Measurements from ENCODE around the gene MDFI. TPM values are rescaled to one million over a fixed set of nuclear protein-coding genes. Genes with fewer than 3 reads are reported as not detected.

MDFI gene
- total RNA-seq, 2 experiments from 2014 or later: not detected

DNA sequence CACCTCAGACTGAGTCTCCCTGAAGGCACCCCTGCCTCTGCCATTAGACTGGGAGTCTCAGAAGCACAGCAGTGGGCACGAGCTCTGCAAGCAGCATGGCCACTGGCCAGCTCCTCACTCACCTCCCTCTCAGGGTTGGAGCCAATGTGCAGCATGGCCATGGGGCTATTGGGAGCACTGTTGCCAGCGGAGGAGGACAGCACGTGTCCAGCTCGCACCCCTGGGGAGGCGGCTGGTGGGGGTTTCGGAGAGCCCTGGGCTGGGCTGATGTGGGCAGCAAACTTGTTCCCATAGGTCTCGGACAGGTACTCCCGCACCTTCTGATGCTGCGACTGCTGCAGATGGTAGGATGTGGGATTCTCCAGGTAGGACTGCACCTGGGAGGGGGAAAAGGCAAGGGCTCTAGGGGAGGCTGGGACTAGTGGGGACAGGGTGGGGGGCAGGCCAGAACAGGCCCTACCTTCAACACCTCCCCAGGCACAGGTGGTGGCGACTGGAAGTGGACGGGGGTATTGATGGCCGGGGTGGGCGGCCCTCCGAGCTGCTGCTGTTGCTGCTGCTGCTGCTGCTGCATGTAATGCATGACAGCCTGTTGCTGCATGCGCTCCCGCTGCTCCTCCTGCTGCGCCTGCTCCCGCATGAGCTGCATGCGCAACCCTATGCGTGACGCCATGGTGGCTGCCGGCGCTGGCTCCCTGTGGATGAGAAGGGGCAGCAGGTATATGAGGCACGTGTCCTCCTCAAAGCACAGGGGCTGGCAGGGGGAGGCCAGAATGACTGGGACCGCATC, 52.5 kb downstream of the MDFI start:
- ChIA-PET CTCF (interaction anchor here (0.9 to 5.3 kb wide), 3 partner anchors 7 to 15 kb away, joined by 3 to 29 read pairs (median 4); no protein-coding TSS in a partner anchor), POLR2A (no interaction called here)
- H3K27ac Mint-ChIP-seq: no peak overlapping the region
- no peaks in the 10 kb centered on the region for H3K27me3 Mint-ChIP-seq
- no peaks in the 10 kb centered on the region for H3K9me3 Mint-ChIP-seq
- intact Hi-C loops (cut with micrococcal nuclease): no loop called here
- no peak overlapping the region for H3K4me3 Mint-ChIP-seq
- peaks cover 2% of the 10 kb centered on the region for H3K4me1 Mint-ChIP-seq (ENCODE audit: low read depth)
- DNase-seq: no peak
- H3K36me3 Mint-ChIP-seq: peaks cover 2% of the 10 kb centered on the region

DNA sequence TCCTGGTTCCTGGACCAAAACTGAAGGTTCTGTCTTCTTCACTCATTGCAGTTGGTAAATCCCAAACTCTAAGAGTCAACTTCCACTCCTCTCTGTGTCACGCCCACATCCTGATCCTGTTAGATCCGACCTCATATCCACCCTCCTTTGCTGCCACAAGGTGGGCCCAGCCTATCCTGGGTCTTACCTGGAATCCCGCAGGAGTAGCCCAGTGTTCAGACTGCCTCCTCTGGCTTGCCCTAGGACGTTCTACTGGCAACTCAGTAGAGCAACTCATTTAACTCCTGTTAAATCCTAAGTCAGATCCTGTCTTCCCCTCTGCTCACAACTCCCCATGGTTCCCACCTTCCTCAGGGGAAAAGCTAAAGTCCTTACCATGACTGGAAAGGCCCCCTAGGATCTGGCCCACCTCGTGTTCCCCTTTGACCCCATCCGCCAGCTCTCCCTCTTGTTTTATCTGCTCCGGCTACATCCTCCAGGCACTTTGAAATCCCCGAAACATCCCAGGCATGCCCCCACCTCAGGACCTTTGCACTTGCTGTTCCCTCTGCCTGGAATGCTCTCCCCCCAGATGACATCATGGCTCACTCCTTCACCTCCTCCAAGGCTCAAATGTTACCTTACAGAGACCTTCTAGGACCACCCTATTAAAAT, 53.3 kb downstream of the MDFI start:
- Mint-ChIP-seq H3K4me1 (ENCODE audit: low read depth) (peaks cover 2% of the 10 kb centered on the region), H3K36me3 (peaks cover 2% of the 10 kb centered on the region), H3K27ac (no peak overlapping the region), H3K27me3 (no peaks in the 10 kb centered on the region), H3K4me3 (no peak overlapping the region), H3K9me3 (no peaks in the 10 kb centered on the region)
- intact Hi-C loops (cut with micrococcal nuclease): no loop called here
- no peak for DNase-seq
- POLR2A ChIA-PET: no interaction called here
- CTCF ChIA-PET: interaction anchor here (5.3 kb wide), 1 partner anchor 7 kb away, joined by 29 read pairs; no protein-coding TSS in a partner anchor

DNA sequence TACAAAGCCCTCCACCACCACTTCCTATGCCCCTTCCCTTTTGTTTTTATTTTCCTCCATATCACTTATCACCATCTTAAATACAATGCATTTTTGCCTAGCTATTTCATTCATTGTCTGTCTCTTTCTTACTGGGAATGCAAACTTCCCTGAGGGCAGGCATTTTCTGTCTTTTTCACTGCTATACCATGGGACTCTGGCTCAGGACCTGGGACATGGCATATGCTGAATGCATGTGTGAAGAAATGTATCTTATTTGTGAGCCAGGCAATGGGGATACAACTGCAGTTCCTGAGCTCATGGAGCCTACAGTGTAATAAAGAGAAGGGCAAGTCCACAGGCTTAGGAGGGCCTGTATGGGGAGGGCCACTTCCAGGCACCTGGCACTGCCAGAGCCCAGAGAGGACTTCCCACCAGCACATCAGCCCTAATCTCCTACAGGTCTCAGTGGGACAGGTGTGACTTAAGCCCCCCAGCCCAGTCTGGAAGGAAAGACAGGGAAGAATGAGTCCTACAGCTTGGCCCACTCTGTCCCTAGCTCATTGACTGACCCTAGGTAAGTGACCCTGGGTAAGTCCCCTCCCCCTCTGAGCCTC, 53.9 kb downstream of the MDFI start:
- no peak overlapping the region for H3K27ac Mint-ChIP-seq
- no peaks in the 10 kb centered on the region for H3K9me3 Mint-ChIP-seq
- no peak overlapping the region for H3K4me3 Mint-ChIP-seq
- ChIA-PET CTCF (interaction anchor here (1.4 to 5.3 kb wide), 2 partner anchors 8 to 11 kb away, joined by 3 to 29 read pairs; no protein-coding TSS in a partner anchor), POLR2A (no interaction called here)
- peaks cover 2% of the 10 kb centered on the region for H3K4me1 Mint-ChIP-seq (ENCODE audit: low read depth)
- intact Hi-C loops (cut with micrococcal nuclease): no loop called here
- H3K27me3 Mint-ChIP-seq: no peaks in the 10 kb centered on the region
- no peak for DNase-seq
- peaks cover 2% of the 10 kb centered on the region for H3K36me3 Mint-ChIP-seq

DNA sequence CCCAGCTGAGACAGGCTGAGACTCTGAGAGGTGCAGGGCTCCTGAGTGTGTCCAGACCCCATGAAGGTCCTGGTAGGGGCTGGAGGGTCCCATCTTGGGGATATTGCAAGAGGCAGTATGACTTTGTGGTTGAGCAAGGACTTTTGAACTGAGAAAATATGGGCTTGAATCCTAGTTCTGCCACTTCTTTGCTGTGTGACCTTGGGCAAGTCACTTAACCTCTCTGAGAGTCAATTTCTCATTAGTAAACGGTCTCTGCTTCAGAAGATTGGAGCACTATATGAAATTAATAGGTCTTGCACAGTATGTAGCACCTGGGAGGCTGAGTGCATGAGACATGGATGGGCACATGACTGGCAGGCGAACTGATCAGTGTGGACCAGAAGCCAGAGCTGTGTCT, 54.5 kb downstream of the MDFI start:
- no peak overlapping the region for H3K27ac Mint-ChIP-seq
- H3K36me3 Mint-ChIP-seq: peaks cover 2% of the 10 kb centered on the region
- H3K4me1 Mint-ChIP-seq (ENCODE audit: low read depth): peaks cover 2% of the 10 kb centered on the region
- no peaks in the 10 kb centered on the region for H3K9me3 Mint-ChIP-seq
- ChIA-PET POLR2A (no interaction called here), CTCF (interaction anchor here (1.4 to 5.3 kb wide), 2 partner anchors 9 to 11 kb away, joined by 3 to 29 read pairs; no protein-coding TSS in a partner anchor)
- intact Hi-C loops (cut with micrococcal nuclease): no loop called here
- no peak for DNase-seq
- no peaks in the 10 kb centered on the region for H3K27me3 Mint-ChIP-seq
- no peak overlapping the region for H3K4me3 Mint-ChIP-seq

DNA sequence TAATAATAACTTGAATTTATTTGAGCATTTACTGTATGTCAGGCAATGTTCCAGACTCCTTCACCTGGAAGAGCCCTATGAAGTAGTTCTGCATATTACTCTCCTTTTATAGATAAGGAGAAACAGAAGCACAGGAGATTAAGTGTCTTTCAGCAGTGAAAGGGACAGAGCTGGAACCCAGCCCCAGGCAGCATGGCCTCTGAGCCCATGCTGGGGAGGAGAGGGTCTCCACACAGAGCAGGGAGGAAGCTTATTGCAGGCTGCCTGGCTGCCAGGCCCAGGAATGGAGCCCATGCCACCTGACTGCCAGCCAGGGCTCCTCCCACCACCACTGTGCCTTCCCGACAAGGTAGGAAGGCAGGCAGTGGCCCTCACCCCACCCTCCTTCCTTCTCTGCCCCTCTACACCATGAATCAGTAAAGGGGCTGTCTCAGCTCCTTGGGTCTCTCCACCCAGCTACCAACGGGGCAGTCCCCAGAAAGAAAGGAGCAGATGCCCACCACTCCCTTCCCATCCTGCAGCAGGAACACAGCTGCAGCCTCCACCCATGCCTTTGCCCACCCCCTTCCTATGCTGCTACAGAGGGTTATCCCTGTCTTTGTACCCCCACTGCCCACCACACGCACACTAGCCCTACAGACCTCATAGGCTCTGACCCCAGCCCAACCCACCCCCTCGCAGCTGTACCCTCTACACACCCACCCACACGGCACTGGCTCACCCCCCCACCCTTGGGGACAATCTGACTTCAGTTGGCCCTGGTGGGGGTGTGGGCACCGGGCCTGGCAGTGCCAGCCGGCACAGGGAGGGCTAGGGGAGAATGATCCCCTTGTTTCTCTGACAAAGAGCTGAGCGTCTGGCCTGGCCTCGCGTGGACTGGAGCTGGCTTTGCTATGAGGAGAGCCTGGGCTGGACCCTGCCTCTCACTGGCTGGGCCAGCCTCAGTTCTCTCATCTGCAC, 55.3 kb downstream of the MDFI start:
- ChIA-PET CTCF (interaction anchor here (1.4 to 5.3 kb wide), 2 partner anchors 9 to 12 kb away, joined by 3 to 29 read pairs; no protein-coding TSS in a partner anchor), POLR2A (interaction anchor here (0.5 kb wide), 1 partner anchor 41 kb away, joined by 3 read pairs; no protein-coding TSS in a partner anchor)
- Mint-ChIP-seq H3K9me3 (no peaks in the 10 kb centered on the region), H3K36me3 (peaks cover 2% of the 10 kb centered on the region), H3K4me1 (ENCODE audit: low read depth) (peaks cover 2% of the 10 kb centered on the region), H3K4me3 (no peak overlapping the region), H3K27me3 (no peaks in the 10 kb centered on the region), H3K27ac (no peak overlapping the region)
- intact Hi-C loops (cut with micrococcal nuclease): no loop called here
- DNase-seq: no peak

DNA sequence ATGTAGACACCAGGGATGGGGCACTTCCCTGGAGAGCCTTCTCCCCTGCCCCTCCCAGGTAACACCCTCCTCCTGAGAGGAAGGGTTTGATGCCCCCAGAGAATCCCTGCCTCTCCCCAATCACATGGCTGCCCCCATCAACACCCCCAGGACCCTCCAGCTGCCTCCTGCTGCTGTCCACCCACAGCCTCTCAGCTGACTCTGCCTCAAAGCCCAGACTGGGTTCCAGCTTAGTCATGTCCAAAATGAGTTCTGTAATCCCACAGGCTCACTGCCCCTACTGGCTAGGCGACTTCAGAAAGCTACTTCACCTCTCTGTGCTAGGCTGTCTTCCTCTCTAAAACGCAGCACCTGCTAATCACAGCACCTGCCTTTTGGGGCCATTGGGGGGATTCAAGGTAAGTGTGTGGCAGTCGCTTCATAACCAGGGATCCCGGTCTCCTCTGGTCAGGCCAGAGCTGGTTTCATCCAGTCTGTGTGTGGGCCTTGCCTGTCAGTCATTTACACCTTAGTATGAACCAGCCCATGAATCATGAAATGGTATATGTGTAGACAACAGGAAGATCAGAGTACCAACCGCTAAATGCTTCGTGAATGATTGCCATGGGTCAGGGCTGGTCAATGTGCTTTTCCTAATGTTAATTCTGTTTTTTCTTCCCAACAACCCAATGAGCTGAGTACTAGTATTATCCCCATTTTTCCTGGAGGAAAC, 56.7 kb downstream of the MDFI start:
- no peak for DNase-seq
- intact Hi-C loops (cut with micrococcal nuclease): no loop called here
- no peaks in the 10 kb centered on the region for H3K36me3 Mint-ChIP-seq
- POLR2A ChIA-PET: no interaction called here
- no peaks in the 10 kb centered on the region for H3K27me3 Mint-ChIP-seq
- no peaks in the 10 kb centered on the region for H3K4me1 Mint-ChIP-seq (ENCODE audit: low read depth)
- H3K4me3 Mint-ChIP-seq: no peak overlapping the region
- H3K9me3 Mint-ChIP-seq: no peaks in the 10 kb centered on the region
- CTCF ChIA-PET: interaction anchor here (1.8 to 5.3 kb wide), 2 partner anchors 11 kb away, joined by 5 to 29 read pairs; no protein-coding TSS in a partner anchor
- H3K27ac Mint-ChIP-seq: no peak overlapping the region

DNA sequence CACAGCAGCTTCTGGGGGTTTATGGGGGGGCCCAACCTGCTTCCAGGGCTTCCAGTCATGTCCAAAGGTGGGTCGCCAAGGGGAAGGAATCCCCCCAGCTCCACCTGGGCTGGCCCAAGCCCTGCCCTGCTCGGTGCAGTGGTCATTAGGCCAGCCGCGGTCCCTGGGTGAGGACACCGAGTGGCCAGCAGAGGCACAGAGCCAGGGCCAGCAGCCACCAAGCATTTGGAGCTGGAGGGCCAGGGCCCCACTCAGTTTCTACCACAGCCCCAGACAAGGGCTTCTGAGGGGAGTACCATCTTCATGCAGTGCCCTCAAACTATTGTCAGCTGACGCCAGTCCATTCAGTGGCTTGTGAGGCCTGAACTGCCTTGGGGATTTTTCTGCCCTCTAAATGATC, 57.6 kb downstream of the MDFI start:
- Mint-ChIP-seq H3K9me3 (no peaks in the 10 kb centered on the region), H3K36me3 (no peaks in the 10 kb centered on the region), H3K27ac (no peak overlapping the region), H3K27me3 (no peaks in the 10 kb centered on the region), H3K4me3 (no peak overlapping the region), H3K4me1 (ENCODE audit: low read depth) (no peaks in the 10 kb centered on the region)
- POLR2A ChIA-PET: no interaction called here
- intact Hi-C loops (cut with micrococcal nuclease): no loop called here
- no peak for DNase-seq
- CTCF ChIA-PET: interaction anchor here (0.8 to 5.3 kb wide), 3 partner anchors 10 to 271 kb away, joined by 3 to 29 read pairs (median 5); no protein-coding TSS in a partner anchor

DNA sequence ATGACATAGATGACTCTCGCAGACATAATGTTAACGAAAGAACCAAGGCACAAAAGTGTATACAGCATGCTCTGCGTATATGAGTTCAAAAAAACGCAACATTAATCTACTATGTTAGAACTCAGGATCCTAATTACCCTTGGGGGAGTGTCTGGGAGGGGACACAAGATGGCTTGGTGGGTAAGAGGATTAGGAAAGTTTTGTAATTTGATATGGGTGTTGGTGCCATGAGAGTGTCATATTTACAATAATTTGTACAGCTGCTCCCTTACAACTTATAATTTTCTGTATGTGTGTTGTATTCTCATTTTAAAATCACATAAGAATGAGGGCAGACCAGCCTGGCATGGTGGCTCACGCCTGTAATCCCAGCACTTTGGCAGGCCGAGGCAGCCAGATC, 58.5 kb downstream of the MDFI start:
- POLR2A ChIA-PET: no interaction called here
- Mint-ChIP-seq H3K27ac (no peak overlapping the region), H3K36me3 (no peaks in the 10 kb centered on the region), H3K9me3 (no peaks in the 10 kb centered on the region), H3K4me3 (no peak overlapping the region), H3K4me1 (ENCODE audit: low read depth) (no peaks in the 10 kb centered on the region), H3K27me3 (no peaks in the 10 kb centered on the region)
- no peak for DNase-seq
- CTCF ChIA-PET: no interaction called here
- intact Hi-C loops (cut with micrococcal nuclease): no loop called here

DNA sequence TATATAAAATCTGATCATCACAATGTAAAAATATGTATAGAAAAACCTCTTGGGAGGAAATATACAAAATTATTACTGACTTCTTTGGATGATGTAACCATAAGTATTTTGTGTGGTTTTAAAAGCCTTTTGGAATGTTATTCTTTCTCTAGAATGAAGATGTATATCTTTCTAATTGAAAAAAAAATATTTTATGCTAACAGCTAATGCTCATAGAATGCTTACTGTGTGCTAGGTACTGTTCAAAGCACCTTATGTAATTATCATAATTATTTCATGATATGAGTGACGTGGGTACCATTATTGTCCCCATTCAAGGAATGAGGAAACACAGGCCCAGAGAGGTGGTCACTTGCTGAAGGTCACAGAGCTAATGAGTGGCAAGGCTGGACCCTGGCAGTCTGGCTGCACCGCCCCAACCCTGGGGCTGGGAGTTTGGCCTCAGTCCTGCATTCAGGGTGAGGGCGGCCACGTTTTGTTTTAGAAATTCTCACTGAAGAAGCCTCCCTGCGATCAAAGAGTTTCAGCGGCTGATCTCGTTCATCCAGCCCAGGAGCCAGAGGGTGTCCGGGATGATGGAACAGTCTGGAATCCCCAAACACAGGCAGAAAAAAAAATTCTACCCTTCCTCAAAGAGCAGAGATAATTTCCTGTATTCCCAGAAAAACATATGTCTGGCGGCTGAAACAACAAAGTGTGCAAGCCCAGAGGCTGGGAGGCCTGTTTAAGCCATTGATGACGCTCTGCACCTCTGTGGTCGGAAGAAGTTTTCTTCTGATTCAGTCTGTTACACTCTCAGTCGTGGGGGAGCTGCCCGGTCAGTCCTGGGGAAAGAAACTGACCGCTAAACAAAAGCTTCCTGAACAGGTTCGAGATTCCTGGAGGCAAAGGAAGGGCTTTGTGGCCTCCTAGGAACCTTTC, 59.9 kb downstream of the MDFI start:
- CTCF ChIA-PET: interaction anchor here (2.2 kb wide), 1 partner anchor 15 kb away, joined by 10 read pairs; no protein-coding TSS in a partner anchor
- intact Hi-C loops (cut with micrococcal nuclease): no loop called here
- no peaks in the 10 kb centered on the region for H3K4me1 Mint-ChIP-seq (ENCODE audit: low read depth)
- no peaks in the 10 kb centered on the region for H3K36me3 Mint-ChIP-seq
- no peaks in the 10 kb centered on the region for H3K27me3 Mint-ChIP-seq
- H3K4me3 Mint-ChIP-seq: no peak overlapping the region
- POLR2A ChIA-PET: no interaction called here
- no peaks in the 10 kb centered on the region for H3K9me3 Mint-ChIP-seq
- H3K27ac Mint-ChIP-seq: no peak overlapping the region
- DNase-seq: no peak

DNA sequence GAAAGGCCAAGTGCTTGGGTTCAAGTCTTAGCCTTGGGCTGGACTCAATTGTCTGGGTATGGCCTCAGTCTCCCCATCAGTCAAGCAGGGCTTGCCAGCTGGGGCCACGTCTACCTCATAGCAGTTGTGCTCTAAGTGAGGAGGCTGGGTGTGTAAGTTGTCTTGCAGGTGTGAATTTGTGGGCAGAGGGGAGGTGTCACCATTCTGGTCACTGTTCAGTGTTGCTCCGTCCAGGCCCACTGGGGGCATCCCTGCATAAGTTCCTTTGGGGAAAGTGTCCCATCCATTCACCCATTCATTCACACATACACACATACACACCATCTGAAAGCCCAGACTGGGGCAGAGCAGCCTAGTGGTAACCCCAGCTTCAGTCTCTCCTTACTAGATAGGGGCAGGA, 60.8 kb downstream of the MDFI start:
- H3K4me3 Mint-ChIP-seq: no peak overlapping the region
- H3K27me3 Mint-ChIP-seq: no peaks in the 10 kb centered on the region
- no peaks in the 10 kb centered on the region for H3K4me1 Mint-ChIP-seq (ENCODE audit: low read depth)
- no peaks in the 10 kb centered on the region for H3K36me3 Mint-ChIP-seq
- ChIA-PET POLR2A (interaction anchor here (0.5 kb wide), 1 partner anchor 525 kb away, joined by 4 read pairs; no protein-coding TSS in a partner anchor), CTCF (interaction anchor here (0.9 to 2.2 kb wide), 3 partner anchors 16 to 35 kb away, joined by 3 to 10 read pairs (median 4); no protein-coding TSS in a partner anchor)
- no peak overlapping the region for H3K27ac Mint-ChIP-seq
- no peaks in the 10 kb centered on the region for H3K9me3 Mint-ChIP-seq
- intact Hi-C loops (cut with micrococcal nuclease): no loop called here
- DNase-seq: no peak
